Suppressor macrophage treated with lipopolysaccharide for 4 hours (primary cell): ENCODE measurements around the gene IGFN1.
"Not testable (repeated sequence)": the region's sequence is repeated elsewhere in the genome, so short reads cannot be mapped to it uniquely, and the experiment has no call there.

Source experiments
- DNase-seq: peaks from one replicate; pipeline ENCODE4 v3.0.0-alpha.2; 2020

The IGFN1 gene

GRCh38 chr1:201251851-201252430, 61.3 kb downstream of the IGFN1 start:
- no peak for DNase-seq

- no peak for DNase-seq
These were observed 62.3 kb downstream of the IGFN1 start for GRCh38 chr1:201252944-201253371.

GRCh38 chr1:201253411-201253810, 62.8 kb downstream of the IGFN1 start:
- no peak for DNase-seq

GRCh38 chr1:201253906-201254624, 63.4 kb downstream of the IGFN1 start:
- DNase-seq, result no peak

- peak; percentile 64 for DNase-seq
These were observed 64.2 kb downstream of the IGFN1 start for GRCh38 chr1:201254625-201255478.

GRCh38 chr1:201255479-201256362, 65.1 kb downstream of the IGFN1 start:
- DNase-seq, result no peak

GRCh38 chr1:201258132-201258531, 67.5 kb downstream of the IGFN1 start:
- DNase-seq, result not testable (repeated sequence)

- no peak for DNase-seq
These were observed 68.2 kb downstream of the IGFN1 start for GRCh38 chr1:201258763-201259230.

GRCh38 chr1:201259476-201260235, 69.0 kb downstream of the IGFN1 start:
- DNase-seq, result no peak

- DNase-seq, result no peak
These were observed 69.6 kb downstream of the IGFN1 start for GRCh38 chr1:201260236-201260590.

GRCh38 chr1:201260648-201261311, 70.2 kb downstream of the IGFN1 start:
- DNase-seq, result no peak

GRCh38 chr1:201261771-201262547, 71.3 kb downstream of the IGFN1 start:
- DNase-seq, result no peak

- no peak for DNase-seq
These were observed 72.5 kb downstream of the IGFN1 start for GRCh38 chr1:201262963-201263608.

GRCh38 chr1:201264072-201264471, 73.4 kb downstream of the IGFN1 start:
- no peak for DNase-seq

GRCh38 chr1:201264554-201264953, 73.9 kb downstream of the IGFN1 start:
- no peak for DNase-seq

GRCh38 chr1:201265756-201266155, 75.1 kb downstream of the IGFN1 start:
- no peak for DNase-seq

GRCh38 chr1:201266276-201266675, 75.7 kb downstream of the IGFN1 start:
- DNase-seq, result no peak

GRCh38 chr1:201266774-201267173, 76.2 kb downstream of the IGFN1 start:
- peak; percentile 62 for DNase-seq

- no peak for DNase-seq
These were observed 77.0 kb downstream of the IGFN1 start for GRCh38 chr1:201267481-201268229.
